KMS-11 (cell line): ENCODE results near the gene CCDC24.

Experiments used
- H2AFZ ChIP-seq: fragments of 200-600 bp; sonication (generic); 2 replicates; pipeline ENCODE4 v1.6.1; 2016; ENCODE audit warnings: antibody characterized with exemption, mixed run types, low read depth
- H3K27ac ChIP-seq: fragments of 200-600 bp; sonication (generic); 2 replicates; pipeline ENCODE4 v1.6.1; 2016; ENCODE audit warnings: mild to moderate bottlenecking, mixed run types
- H3K27me3 ChIP-seq: fragments of 200-600 bp; sonication (generic); 2 replicates; pipeline ENCODE4 v1.6.1; 2017; ENCODE audit warnings: mild to moderate bottlenecking, low read depth, mixed run types, moderate library complexity; ENCODE audit not compliant: insufficient read depth
- H3K36me3 ChIP-seq: fragments of 200-600 bp; sonication (generic); 2 replicates; pipeline ENCODE4 v1.6.1; 2017; ENCODE audit warnings: mild to moderate bottlenecking, mixed run types; ENCODE audit not compliant: insufficient read depth
- H3K4me1 ChIP-seq: fragments of 200-600 bp; sonication (generic); 2 replicates; pipeline ENCODE4 v1.6.1; 2016; ENCODE audit warnings: mild to moderate bottlenecking, low read depth, mixed run types; ENCODE audit not compliant: poor library complexity, severe bottlenecking
- H3K4me2 ChIP-seq: fragments of 200-600 bp; sonication (generic); 2 replicates; pipeline ENCODE4 v1.7.0; 2016; ENCODE audit warnings: mild to moderate bottlenecking, mixed run types
- H3K4me3 ChIP-seq: fragments of 200-600 bp; sonication (generic); IDR thresholded peaks from 2 replicates; pipeline ENCODE4 v1.6.1; 2017; ENCODE audit warnings: low read depth, low read length, mixed read lengths; ENCODE audit not compliant: insufficient read depth
- H3K79me2 ChIP-seq: fragments of 200-600 bp; sonication (generic); 2 replicates; pipeline ENCODE4 v1.6.1; 2016; ENCODE audit warnings: low read depth, mixed run types; ENCODE audit not compliant: insufficient read depth
- H3K9ac ChIP-seq: fragments of 200-600 bp; sonication (generic); 2 replicates; pipeline ENCODE4 v1.6.1; 2016; ENCODE audit warnings: mild to moderate bottlenecking, mixed run types
- H4K20me1 ChIP-seq: fragments of 200-600 bp; sonication (generic); 2 replicates; pipeline ENCODE4 v1.6.1; 2016; ENCODE audit warnings: mild to moderate bottlenecking, mixed run types; ENCODE audit not compliant: insufficient read depth
- CTCF ChIP-seq: fragments of 200-600 bp; sonication (generic); conservative IDR thresholded peaks from 2 replicates; pipeline ENCODE4 v1.6.1; 2017; ENCODE audit warnings: low read depth, mild to moderate bottlenecking, antibody characterized with exemption, low read length, moderate library complexity, mixed read lengths

The CCDC24 gene

GRCh38 chr1:43974443-43975248 lies 16.8 kb upstream of the CCDC24 start, which contains the start of gene ATP6V0B:
TSS of gene ATP6V0B (plus strand) at chr1:43974960. CDS start at chr1:43975041, 81 bp downstream.
- H3K36me3 ChIP-seq, result no peaks in the 10 kb centered on the region
- no peaks in the 10 kb centered on the region for H3K27me3 ChIP-seq
- H4K20me1 ChIP-seq, result no peaks in the 10 kb centered on the region
- no peak for TF ChIP-seq CTCF
- H3K79me2 ChIP-seq, result peaks cover 46% of the 10 kb centered on the region
- peak within 1 kb of the TSS; percentile 74; the same call in 1 of the 2 replicates for H2AFZ ChIP-seq
- H3K4me1 ChIP-seq, result peaks cover 41% of the 10 kb centered on the region
- H3K9ac ChIP-seq, result peak within 1 kb of the TSS; percentile 75; the same call in 1 of the 2 replicates
- peak within 1 kb of the TSS; percentile 97 for H3K4me2 ChIP-seq
- peak within 1 kb of the TSS; percentile 81 for H3K4me3 ChIP-seq
- H3K27ac ChIP-seq, result peak within 1 kb of the TSS; percentile 63

- Histone ChIP-seq H4K20me1 (no peaks in the 10 kb centered on the region), H3K79me2 (peaks cover 50% of the 10 kb centered on the region)
These were observed 16.0 kb upstream of the CCDC24 start for GRCh38 chr1:43975249-43975961.

GRCh38 chr1:43976045-43976444 lies 15.4 kb upstream of the CCDC24 start:
- Histone ChIP-seq H3K36me3 (no peaks in the 10 kb centered on the region), H3K79me2 (peaks cover 49% of the 10 kb centered on the region), H2AFZ (no peak overlapping the region), H3K27ac (no peak overlapping the region), H4K20me1 (no peaks in the 10 kb centered on the region), H3K4me1 (peaks cover 45% of the 10 kb centered on the region), H3K4me3 (no peak overlapping the region), H3K27me3 (no peaks in the 10 kb centered on the region), H3K9ac (peak overlapping the region; percentile 75; the same call in 1 of the 2 replicates), H3K4me2 (peak overlapping the region; percentile 97)
- TF ChIP-seq CTCF, result no peak; the same call in 1 of the 2 replicates

More at GRCh38 chr1:43975249-43975961, 16.0 kb upstream of the CCDC24 start:
- H3K27ac ChIP-seq, result peak overlapping the region; percentile 63
- H2AFZ ChIP-seq, result 0 out of 2 replicates have a peak overlapping the region, but pooled peaks have one; percentile 74
- peak overlapping the region; percentile 97 for H3K4me2 ChIP-seq
- H3K27me3 ChIP-seq, result no peaks in the 10 kb centered on the region
- H3K4me1 ChIP-seq, result peaks cover 46% of the 10 kb centered on the region
- no peak for TF ChIP-seq CTCF
- no peak overlapping the region for H3K4me3 ChIP-seq
- peak overlapping the region; percentile 75; the same call in 1 of the 2 replicates for H3K9ac ChIP-seq
- no peaks in the 10 kb centered on the region for H3K36me3 ChIP-seq

- Histone ChIP-seq H3K4me1 (peaks cover 43% of the 10 kb centered on the region), H3K36me3 (no peaks in the 10 kb centered on the region), H4K20me1 (no peaks in the 10 kb centered on the region), H3K79me2 (peaks cover 44% of the 10 kb centered on the region), H3K27me3 (no peaks in the 10 kb centered on the region), H2AFZ (no peak overlapping the region), H3K27ac (no peak overlapping the region), H3K9ac (no peak overlapping the region), H3K4me3 (no peak overlapping the region), H3K4me2 (peak overlapping the region; percentile 97; the same call in 1 of the 2 replicates)
- no peak for TF ChIP-seq CTCF
These were observed 14.5 kb upstream of the CCDC24 start for GRCh38 chr1:43976890-43977289.
